HepG2 (cell line): ENCODE data around the gene CNTN2. TPM values are rescaled to one million over a fixed set of nuclear protein-coding genes. Genes with fewer than 3 reads are reported as not detected.

Experiments
- ATAC-seq: fragments of 200-7000 bp; cut with Tn5 transposase; 3 replicates; pipeline ENCODE4 v1.9.1; 2020; ENCODE audit warnings: mild to moderate bottlenecking, moderate library complexity
- BruUV-seq: library from RNA; stranded (reverse); fragments of 400-500 nt; replicated peaks from 2 replicates; lab custom pipeline; 2021; lab: Mats Ljungman, UMichigan
- CTCF ChIA-PET: fragments of 300-600 bp; formaldehyde crosslinking; extraction: SDS; loops from one replicate; lab custom pipeline; 2021; ENCODE audit warnings: low total read pairs, inconsistent platforms, low intra/inter-chr PET ratio; lab: Yijun Ruan, JAX
- POLR2A ChIA-PET: fragments of 350-600 bp; sonication (Branson Sonifier 250); formaldehyde crosslinking; loops from one replicate; lab custom pipeline; 2020; ENCODE audit warnings: antibody characterized with exemption, inconsistent platforms; lab: Yijun Ruan, JAX
- DNase-seq: peaks from one replicate; pipeline ENCODE4 v3.0.0-alpha.2; 2015; ENCODE audit warnings: low spot score
- FAIRE-seq: peaks from 3 replicates; lab custom pipeline; 2011; peaks lifted over from hg19 to GRCh38; lab: Jason Lieb, UNC
- H2AFZ ChIP-seq: one replicate; pipeline ENCODE4 v1.6.1; 2011; ENCODE audit warnings: low read length, inconsistent platforms
- H3K27ac ChIP-seq: fragments of 300-600 bp; 3 replicates; pipeline ENCODE4 v1.8.0; 2011; ENCODE audit warnings: mixed run types, mild to moderate bottlenecking, mixed read lengths, low read length, inconsistent platforms; ENCODE audit not compliant: insufficient read depth; ENCODE audit errors: extremely low read length
- H3K27me3 ChIP-seq, 2 experiments: fragments of 200-600 bp in 1 of 2; 2 replicates in 1 of 2; 3 replicates in 1 of 2; pipeline versions ENCODE4 v1.6.0 to v1.8.0; 2011; ENCODE audit warnings: low read length in 2 of 2, mild to moderate bottlenecking in 2 of 2, moderate library complexity in 2 of 2, inconsistent platforms in 1 of 2; ENCODE audit not compliant: insufficient read depth in 2 of 2, control insufficient read depth in 1 of 2
- H3K36me3 ChIP-seq, 2 experiments: fragments of 200-600 bp in 1 of 2; replicated peaks in 1 of 2; 2 replicates in 1 of 2; 3 replicates in 1 of 2; pipeline versions ENCODE4 v1.5.1 to v1.8.0; 2011; ENCODE audit warnings: low read length in 2 of 2, inconsistent platforms in 1 of 2; ENCODE audit not compliant: insufficient read depth in 2 of 2, control insufficient read depth in 1 of 2
- H3K4me1 ChIP-seq: 2 replicates; pipeline ENCODE4 v1.5.1; 2012; ENCODE audit warnings: low read length, inconsistent platforms; ENCODE audit not compliant: insufficient read depth
- H3K4me2 ChIP-seq: 2 replicates; pipeline ENCODE4 v1.6.0; 2011; ENCODE audit warnings: low read depth, low read length, inconsistent platforms
- H3K4me3 ChIP-seq, 3 experiments: fragments of 200-600 bp in 1 of 3; sonication (generic), shearing (Covaris generic) in 1 of 3; replicated peaks in 1 of 3; 2 replicates each; pipeline ENCODE4 v1.5.1; 2011 to 2016; ENCODE audit warnings: low read length in 3 of 3, inconsistent platforms in 2 of 3, low read depth in 2 of 3, mild to moderate bottlenecking in 2 of 3, control low read depth in 1 of 3, mixed read lengths in 1 of 3; ENCODE audit not compliant: insufficient read depth in 1 of 3
- H3K79me2 ChIP-seq: one replicate; pipeline ENCODE4 v1.6.1; 2011; ENCODE audit warnings: low read length, inconsistent platforms; ENCODE audit not compliant: insufficient read depth
- H3K9ac ChIP-seq: 2 replicates; pipeline ENCODE4 v1.6.0; 2011; ENCODE audit warnings: mild to moderate bottlenecking, low read depth, low read length, inconsistent platforms; ENCODE audit not compliant: insufficient read depth
- H3K9me3 ChIP-seq: 2 replicates; pipeline ENCODE4 v1.5.1; 2012; ENCODE audit warnings: mild to moderate bottlenecking, low read length
- H4K20me1 ChIP-seq: 2 replicates; pipeline ENCODE4 v1.6.0; 2011; ENCODE audit warnings: inconsistent platforms, mild to moderate bottlenecking, low read length, moderate library complexity; ENCODE audit not compliant: insufficient read depth
- CCAR2 ChIP-seq: fragments of 200-400 bp; formaldehyde crosslinking; optimal IDR thresholded peaks from 2 replicates; pipeline ENCODE3; 2018; ENCODE audit warnings: low read depth, mild to moderate bottlenecking, low read length, moderate library complexity
- ELF1 ChIP-seq: sonication (generic); formaldehyde crosslinking; IDR thresholded peaks from 2 replicates; pipeline ENCODE4 v1.4.0; 2020; ENCODE audit warnings: missing genetic modification reagents
- GZF1 ChIP-seq: sonication (generic); formaldehyde crosslinking; IDR thresholded peaks from 2 replicates; pipeline ENCODE4 v1.5.1; 2020; ENCODE audit warnings: mild to moderate bottlenecking, missing genetic modification reagents
- KLF12 ChIP-seq: sonication (generic); formaldehyde crosslinking; IDR thresholded peaks from 2 replicates; pipeline ENCODE4 v1.4.0; 2020; ENCODE audit warnings: missing genetic modification reagents, borderline replicate concordance
- MED1 ChIP-seq: sonication (generic); formaldehyde crosslinking; IDR thresholded peaks from 2 replicates; pipeline ENCODE4 v1.4.0; 2020; ENCODE audit warnings: missing genetic modification reagents
- NFYB ChIP-seq: sonication (generic); formaldehyde crosslinking; IDR thresholded peaks from 2 replicates; pipeline ENCODE4 v1.4.0; 2020; ENCODE audit warnings: missing genetic modification reagents
- SSRP1 ChIP-seq: IDR thresholded peaks from 2 replicates; pipeline ENCODE4 v1.6.1; 2016; ENCODE audit warnings: control low read depth
- ZBTB42 ChIP-seq: sonication (generic); formaldehyde crosslinking; IDR thresholded peaks from 2 replicates; pipeline ENCODE4 v1.5.0; 2020; ENCODE audit warnings: mild to moderate bottlenecking, missing genetic modification reagents
- ZNF383 ChIP-seq: sonication (generic); formaldehyde crosslinking; IDR thresholded peaks from 2 replicates; pipeline ENCODE4 v1.4.0; 2020; ENCODE audit warnings: missing genetic modification reagents, mild to moderate bottlenecking, borderline replicate concordance
- ZNF510 ChIP-seq: sonication (generic); formaldehyde crosslinking; IDR thresholded peaks from 2 replicates; pipeline ENCODE4 v1.4.0; 2020; ENCODE audit warnings: low read depth, mild to moderate bottlenecking, missing genetic modification reagents
- ZNF709 ChIP-seq: sonication (generic); formaldehyde crosslinking; IDR thresholded peaks from 2 replicates; pipeline ENCODE4 v1.5.0; 2020; ENCODE audit warnings: mild to moderate bottlenecking, missing genetic modification reagents
- WGBS: methylation state at CpG from one replicate; pipeline ENCODE4 v1.1.6; 2017; ENCODE audit warnings: low lambda C conversion rate; 5-methylcytosine and 5-hydroxymethylcytosine counted together
- in situ Hi-C: cut with HindIII; loops from 2 replicates; pipeline ENCODE4 v1.10.0; 2017; ENCODE audit warnings: low pct_unique_long_range_greater_than_20kb; ENCODE audit not compliant: extremely low pct_ligation_motif_present
- intact Hi-C: fragments of 100-400 bp; cut with micrococcal nuclease; formaldehyde crosslinking; loops from one replicate; pipeline ENCODE4 v1.10.0; 2022; ENCODE audit not compliant: unreplicated experiment
- polyA plus RNA-seq, 8 experiments: library from polyadenylated mRNA; depleted of rRNA in 3 of 8; stranded (reverse) in 7 of 8; unstranded in 1 of 8; fragments of >200 nt; fragmentation: Illumina TruSeq in 4 of 8; extraction: Trizol in 4 of 8; gene quantifications; 2 replicates each; pipeline versions ENCODE4 v1.2.1 to v1.2.3, GENCODE V29; 2011 to 2016; ENCODE audit warnings: low read depth in 4 of 8, missing spikeins in 1 of 8, mixed read lengths in 1 of 8; ENCODE audit not compliant: insufficient read depth in 1 of 8
- total RNA-seq, 5 experiments: library from RNA; depleted of rRNA; stranded (reverse); fragments of >200 nt; fragmentation: Illumina TruSeq; extraction: Trizol; gene quantifications; 2 replicates each; pipeline ENCODE4 v1.2.3, GENCODE V29; 2016; ENCODE audit warnings: low read depth in 1 of 5
- TF ChIP-seq, protein P1 (sequence below): sonication (generic); formaldehyde crosslinking; IDR thresholded peaks from 2 replicates; pipeline ENCODE4 v1.4.0; 2020; ENCODE audit warnings: mild to moderate bottlenecking, missing genetic modification reagents
- TF ChIP-seq, protein P2 (sequence below): sonication (generic); formaldehyde crosslinking; IDR thresholded peaks from 2 replicates; pipeline ENCODE4 v1.8.0; 2022; ENCODE audit warnings: low read depth, missing genetic modification reagents

The CNTN2 gene
- total and polyA plus RNA-seq, 2 of the 13 experiments (the other 11 are each of a cell fraction or from before 2014, with no cell fraction given), result not detected

DNA sequence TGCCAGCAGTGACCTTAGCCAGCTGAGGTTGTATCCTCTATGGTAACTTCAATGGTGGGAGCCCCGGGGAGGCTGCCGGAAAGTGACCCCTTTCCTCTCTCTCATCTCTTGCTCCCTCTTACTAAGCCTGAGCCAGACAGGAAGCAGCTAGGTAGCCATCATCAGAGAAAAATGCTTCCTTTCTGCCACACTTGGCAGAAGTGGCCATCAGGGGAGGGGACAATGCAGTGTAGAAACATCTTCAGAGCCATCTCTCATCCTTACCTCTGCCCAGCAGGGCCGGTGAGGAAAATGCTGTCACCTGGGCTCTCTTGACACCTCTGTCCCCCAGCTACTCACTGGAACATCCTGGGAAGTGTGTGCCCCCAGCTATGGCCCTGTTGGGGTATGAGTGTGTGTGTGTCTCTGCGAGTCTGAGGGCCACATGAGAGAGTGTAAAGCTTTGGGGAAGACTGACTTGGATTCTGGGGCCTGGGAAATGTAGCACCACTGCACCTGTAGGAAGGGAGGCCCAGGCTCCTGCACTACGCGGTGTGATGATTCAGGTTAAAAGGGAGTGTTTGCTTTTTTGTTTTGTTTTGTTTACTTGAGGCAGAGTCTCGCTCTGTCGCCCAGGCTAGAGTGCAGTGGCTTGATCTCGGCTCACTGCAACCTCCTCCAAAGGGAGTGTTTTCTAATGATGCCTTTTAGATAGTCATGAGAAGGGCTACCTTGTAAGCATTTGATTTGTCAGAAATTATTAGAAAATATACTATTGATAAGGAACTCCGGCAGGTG, 48.7 kb upstream of the CNTN2 start:
- FAIRE-seq (no peak), ATAC-seq (no peak), DNase-seq (no peak)
- H4K20me1 ChIP-seq, result no peaks in the 10 kb centered on the region
- intact Hi-C loops, result no loop called here
- peaks cover 16% of the 10 kb centered on the region for H3K4me1 ChIP-seq
- WGBS, result 34% methylated on average over 10 of the region's 10 CpGs
- H3K4me3 ChIP-seq, result no peak overlapping the region
- ChIA-PET CTCF (no interaction called here), POLR2A (no interaction called here)
- H3K36me3 ChIP-seq, result no peaks in the 10 kb centered on the region
- no peaks in the 10 kb centered on the region for H3K9me3 ChIP-seq
- no TSS peak for BruUV-seq
- H3K27me3 ChIP-seq, result peaks cover 8 to 52% of the 10 kb centered on the region in 2 experiments; a peak in 4 of 5 replicates
- no peaks in the 10 kb centered on the region for H3K79me2 ChIP-seq
- in situ Hi-C loops, result no loop called here
- no peak overlapping the region for H3K4me2 ChIP-seq
- TF ChIP-seq KLF12 (CRISPR knock-in tag) (no peak), ELF1 (CRISPR knock-in tag) (no peak), SSRP1 (CRISPR knock-in tag) (no peak), GZF1 (CRISPR knock-in tag) (no peak), ZNF709 (CRISPR knock-in tag) (no peak), NFYB (CRISPR knock-in tag) (no peak), MED1 (CRISPR knock-in tag) (no peak), ZNF510 (no peak)
- no peak overlapping the region for H2AFZ ChIP-seq
- no peak overlapping the region for H3K9ac ChIP-seq
- H3K27ac ChIP-seq, result no peak overlapping the region

DNA sequence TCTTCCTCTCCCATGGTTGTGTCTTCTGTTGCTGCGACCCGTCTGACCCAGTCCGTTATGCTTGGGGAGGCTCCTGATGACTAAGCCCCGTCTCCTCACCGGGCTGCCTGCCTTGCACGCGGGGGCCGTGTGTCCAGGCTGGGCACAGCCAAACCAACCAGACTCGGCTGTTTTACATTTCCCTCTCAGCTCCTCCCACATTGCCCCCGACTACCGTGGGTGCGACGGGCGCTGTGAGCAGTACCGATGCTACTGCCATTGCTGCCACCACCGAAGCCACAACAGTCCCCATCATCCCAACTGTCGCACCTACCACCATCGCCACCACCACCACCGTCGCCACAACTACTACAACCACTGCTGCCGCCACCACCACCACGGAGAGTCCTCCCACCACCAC, 46.0 kb upstream of the CNTN2 start:
- FAIRE-seq, result no peak
- Histone ChIP-seq H3K36me3 (no peaks in the 10 kb centered on the region), H3K79me2 (no peaks in the 10 kb centered on the region), H3K9ac (no peak overlapping the region), H4K20me1 (no peaks in the 10 kb centered on the region), H3K9me3 (no peaks in the 10 kb centered on the region), H2AFZ (no peak overlapping the region), H3K4me1 (peaks cover 16% of the 10 kb centered on the region), H3K27me3 (peaks cover 8 to 55% of the 10 kb centered on the region in 2 experiments), H3K4me2 (no peak overlapping the region), H3K27ac (no peak overlapping the region), H3K4me3 (no peak overlapping the region)
- ChIA-PET CTCF (no interaction called here), POLR2A (no interaction called here)
- no peak for DNase-seq
- TF ChIP-seq ZNF383 (CRISPR knock-in tag) (no peak), ZBTB42 (CRISPR knock-in tag) (no peak), CCAR2 (no peak)
- TF ChIP-seq, protein P1, sequence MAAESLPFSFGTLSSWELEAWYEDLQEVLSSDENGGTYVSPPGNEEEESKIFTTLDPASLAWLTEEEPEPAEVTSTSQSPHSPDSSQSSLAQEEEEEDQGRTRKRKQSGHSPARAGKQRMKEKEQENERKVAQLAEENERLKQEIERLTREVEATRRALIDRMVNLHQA (CRISPR knock-in tag), result no peak
- TF ChIP-seq, protein P2, sequence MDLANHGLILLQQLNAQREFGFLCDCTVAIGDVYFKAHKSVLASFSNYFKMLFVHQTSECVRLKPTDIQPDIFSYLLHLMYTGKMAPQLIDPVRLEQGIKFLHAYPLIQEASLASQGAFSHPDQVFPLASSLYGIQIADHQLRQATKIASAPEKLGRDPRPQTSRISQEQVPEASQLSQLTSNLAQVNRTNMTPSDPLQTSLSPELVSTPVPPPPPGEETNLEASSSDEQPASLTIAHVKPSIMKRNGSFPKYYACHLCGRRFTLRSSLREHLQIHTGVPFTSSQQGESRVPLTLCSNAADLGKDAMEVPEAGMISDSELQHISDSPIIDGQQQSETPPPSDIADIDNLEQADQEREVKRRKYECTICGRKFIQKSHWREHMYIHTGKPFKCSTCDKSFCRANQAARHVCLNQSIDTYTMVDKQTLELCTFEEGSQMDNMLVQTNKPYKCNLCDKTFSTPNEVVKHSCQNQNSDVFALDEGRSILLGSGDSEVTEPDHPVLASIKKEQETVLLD (CRISPR knock-in tag), result no peak
- 69% methylated on average over 19 of the region's 22 CpGs for WGBS
- no peak for ATAC-seq
- in situ Hi-C loops, result no loop called here
- no TSS peak for BruUV-seq
- intact Hi-C loops, result no loop called here
